OCI-LY1 (cell line): ENCODE measurements around the gene MC1R.

Experiments used
- EZH2 ChIP-seq: fragments of 200-600 bp; sonication (generic), shearing (Covaris generic); IDR thresholded peaks from 2 replicates; pipeline ENCODE4 v1.8.0; 2017; ENCODE audit warnings: borderline replicate concordance, mixed run types, mild to moderate bottlenecking, antibody characterized with exemption, low read length, moderate library complexity, mixed read lengths
- TF ChIP-seq, protein P1 (sequence below): fragments of 200-600 bp; sonication (generic), shearing (Covaris generic); IDR thresholded peaks from 2 replicates; pipeline ENCODE4 v1.5.1; 2017; ENCODE audit warnings: mild to moderate bottlenecking, antibody characterized with exemption, low read length, moderate library complexity, mixed read lengths

DNA sequence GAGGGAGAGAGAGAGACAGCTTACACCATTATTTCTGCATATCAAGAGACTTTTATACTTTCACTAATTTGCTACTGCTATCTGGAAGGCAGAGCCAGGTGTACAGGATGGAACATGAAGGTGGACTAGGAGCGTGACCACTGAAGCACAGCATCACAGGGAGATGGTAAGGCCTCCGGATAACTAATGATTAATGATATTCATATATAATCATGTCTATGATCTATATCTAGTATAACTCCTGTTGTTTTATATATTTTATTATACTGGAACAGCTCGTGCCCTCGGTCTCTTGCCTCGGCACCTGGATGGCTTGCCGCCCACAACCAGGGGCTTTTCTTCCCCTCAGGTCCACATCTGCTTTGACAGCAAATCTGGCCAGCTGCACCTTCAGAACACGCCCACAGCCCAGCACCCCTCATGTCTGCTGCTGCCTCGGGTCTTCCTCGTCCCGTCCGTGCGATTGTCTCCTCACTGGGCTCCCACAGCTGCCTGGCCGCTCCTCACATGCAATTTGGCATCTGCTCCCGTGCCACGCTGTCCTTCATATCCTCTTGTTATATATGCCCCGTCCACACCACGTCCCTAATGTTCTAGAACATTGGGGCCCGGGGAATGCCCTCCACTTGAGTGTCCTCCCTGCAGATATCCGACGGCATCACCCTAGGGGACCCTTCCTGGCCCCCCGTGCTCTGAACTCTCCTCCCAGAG lies 19.7 kb downstream of the MC1R start:
- TF ChIP-seq EZH2 = no peak
- TF ChIP-seq, protein P1, sequence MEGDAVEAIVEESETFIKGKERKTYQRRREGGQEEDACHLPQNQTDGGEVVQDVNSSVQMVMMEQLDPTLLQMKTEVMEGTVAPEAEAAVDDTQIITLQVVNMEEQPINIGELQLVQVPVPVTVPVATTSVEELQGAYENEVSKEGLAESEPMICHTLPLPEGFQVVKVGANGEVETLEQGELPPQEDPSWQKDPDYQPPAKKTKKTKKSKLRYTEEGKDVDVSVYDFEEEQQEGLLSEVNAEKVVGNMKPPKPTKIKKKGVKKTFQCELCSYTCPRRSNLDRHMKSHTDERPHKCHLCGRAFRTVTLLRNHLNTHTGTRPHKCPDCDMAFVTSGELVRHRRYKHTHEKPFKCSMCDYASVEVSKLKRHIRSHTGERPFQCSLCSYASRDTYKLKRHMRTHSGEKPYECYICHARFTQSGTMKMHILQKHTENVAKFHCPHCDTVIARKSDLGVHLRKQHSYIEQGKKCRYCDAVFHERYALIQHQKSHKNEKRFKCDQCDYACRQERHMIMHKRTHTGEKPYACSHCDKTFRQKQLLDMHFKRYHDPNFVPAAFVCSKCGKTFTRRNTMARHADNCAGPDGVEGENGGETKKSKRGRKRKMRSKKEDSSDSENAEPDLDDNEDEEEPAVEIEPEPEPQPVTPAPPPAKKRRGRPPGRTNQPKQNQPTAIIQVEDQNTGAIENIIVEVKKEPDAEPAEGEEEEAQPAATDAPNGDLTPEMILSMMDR = no peak
